Tibial nerve (tissue), 4 donors: Measurements from ENCODE around the gene MINDY3. TPM values are rescaled to one million over a fixed set of nuclear protein-coding genes. Genes with fewer than 3 reads are reported as not detected.

Experiments
- DNase-seq, 2 donors: peaks; one replicate each; pipeline ENCODE4 v3.0.0-alpha.2; 2019; ENCODE audit warnings: low spot score in 2 of 2
- H3K27ac ChIP-seq, 4 donors: fragments of 200-600 bp; sonication (generic) in 3 of 4; one replicate each; pipeline ENCODE4 v1.5.1; 2017 to 2019; ENCODE audit warnings: mild to moderate bottlenecking in 1 of 4
- H3K27me3 ChIP-seq, 2 donors: fragments of 200-600 bp; sonication (generic) in 1 of 2; one replicate each; pipeline versions ENCODE4 v1.5.1 to v1.6.0; 2017 to 2019
- H3K36me3 ChIP-seq, 3 donors: fragments of 200-600 bp; sonication (generic); one replicate each; pipeline ENCODE4 v1.5.1; 2018 to 2019
- H3K4me1 ChIP-seq, 4 donors: fragments of 200-600 bp; sonication (generic) in 3 of 4; one replicate each; pipeline ENCODE4 v1.5.1; 2017 to 2019
- H3K4me3 ChIP-seq, 4 donors: fragments of 200-600 bp; sonication (generic) in 3 of 4; one replicate each; pipeline ENCODE4 v1.5.1; 2017 to 2019; ENCODE audit warnings: mild to moderate bottlenecking in 1 of 4, moderate library complexity in 1 of 4
- H3K9me3 ChIP-seq, 4 donors: fragments of 200-600 bp; sonication (generic) in 3 of 4; one replicate each; pipeline ENCODE4 v1.5.1; 2017 to 2019
- CTCF ChIP-seq, 5 experiments: fragments of 200-600 bp in 3 of 5; fragments of 450-650 bp in 2 of 5; sonication (generic) in 3 of 5; IDR thresholded peaks; one replicate each; pipeline ENCODE4 v1.5.1; 2016 to 2019; ENCODE audit warnings: antibody characterized with exemption in 5 of 5, mild to moderate bottlenecking in 3 of 5, moderate library complexity in 2 of 5
- EP300 ChIP-seq, 2 donors: sonication (generic); formaldehyde crosslinking; IDR thresholded peaks; one replicate each; pipeline ENCODE4 v1.6.1; 2017; ENCODE audit warnings: antibody characterized with exemption in 2 of 2, mild to moderate bottlenecking in 1 of 2
- POLR2A ChIP-seq, 2 donors: fragments of 450-650 bp; IDR thresholded peaks; one replicate each; pipeline ENCODE4 v1.6.1; 2017; ENCODE audit warnings: antibody characterized with exemption in 2 of 2, mild to moderate bottlenecking in 2 of 2, moderate library complexity in 2 of 2
- WGBS, 2 donors: methylation state at CpG; one replicate each; pipeline ENCODE4 v1.1.5; 2018; 5-methylcytosine and 5-hydroxymethylcytosine counted together
- total RNA-seq, 4 donors: library from RNA; depleted of rRNA; stranded (reverse); fragments of >200 nt; gene quantifications; one replicate each; pipeline ENCODE4 v1.1.0, GENCODE V29; 2016

MINDY3 gene
- total RNA-seq, 4 donors from 2014 or later, result 25.3 to 33.2 (median 28.2) TPM

DNA sequence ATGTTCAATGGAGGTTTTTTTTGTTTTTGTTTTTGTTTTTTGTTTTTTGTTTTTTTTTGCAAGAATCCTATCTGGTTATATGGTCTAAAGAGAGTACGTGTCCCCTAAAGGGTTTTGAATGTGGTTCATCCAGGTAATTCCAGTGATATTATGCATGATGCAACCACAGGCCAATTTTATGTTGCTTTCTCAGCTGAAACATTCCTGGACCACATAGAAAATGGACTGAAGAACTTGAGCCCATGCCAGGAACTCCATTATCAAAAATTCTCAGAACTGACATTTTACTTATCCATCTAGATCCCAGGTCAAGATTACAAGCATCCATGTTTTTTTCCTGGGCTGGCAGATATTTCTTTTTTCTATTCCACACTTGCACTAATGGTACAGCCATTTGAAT is 11.5 kb upstream of the MINDY3 start:
- DNase-seq, result no peak
- Histone ChIP-seq H3K9me3 (peaks cover 0 to 4% (median 0%) of the 10 kb centered on the region in 4 donors), H3K36me3 (no peaks in the 10 kb centered on the region), H3K4me3 (no peak overlapping the region), H3K27ac (no peak overlapping the region), H3K4me1 (no peaks in the 10 kb centered on the region), H3K27me3 (peaks cover 0 to 49% of the 10 kb centered on the region in 2 donors)
- WGBS, 2 donors, result 88 to 92% methylated on average over 1 of the region's 1 CpG
- no peak for TF ChIP-seq CTCF (IDR thresholded peaks at IDR 0.05)
- no peak for TF ChIP-seq EP300 (IDR thresholded peaks at IDR 0.05)
- no peak for TF ChIP-seq POLR2A (IDR thresholded peaks at IDR 0.05)

DNA sequence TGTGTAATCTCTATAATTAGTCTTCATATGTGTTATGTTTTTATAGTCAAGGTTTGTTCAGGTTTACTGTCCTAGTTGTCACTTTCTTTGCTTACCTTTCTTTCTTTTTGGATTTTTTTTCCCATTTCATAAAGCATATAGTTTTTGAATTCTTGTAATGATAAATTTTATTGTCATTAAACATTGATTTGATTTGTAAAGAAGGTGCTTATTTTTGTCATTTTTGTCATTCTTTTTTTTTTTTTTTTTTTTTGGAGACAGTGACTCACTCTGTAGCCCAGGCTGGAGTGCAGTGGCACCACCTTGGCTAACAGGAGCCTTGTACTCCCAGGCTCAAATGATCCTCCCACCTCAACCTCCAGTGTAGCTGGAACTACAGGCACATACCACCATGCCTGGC is 9.6 kb upstream of the MINDY3 start:
- H3K4me1 ChIP-seq, result no peaks in the 10 kb centered on the region
- no peaks in the 10 kb centered on the region for H3K36me3 ChIP-seq
- no peak for TF ChIP-seq POLR2A (IDR thresholded peaks at IDR 0.05)
- no peak for TF ChIP-seq CTCF (IDR thresholded peaks at IDR 0.05)
- TF ChIP-seq EP300 (IDR thresholded peaks at IDR 0.05), result no peak
- H3K4me3 ChIP-seq, result no peak overlapping the region
- no peak overlapping the region for H3K27ac ChIP-seq
- no peak for DNase-seq
- peaks cover 0 to 4% (median 0%) of the 10 kb centered on the region in 4 donors for H3K9me3 ChIP-seq
- H3K27me3 ChIP-seq, result peaks cover 0 to 55% of the 10 kb centered on the region in 2 donors

GRCh38 chr10:15868006-15868405 is 7.7 kb upstream of the MINDY3 start:
- Histone ChIP-seq H3K27ac (no peak overlapping the region), H3K9me3 (no peaks in the 10 kb centered on the region), H3K36me3 (no peaks in the 10 kb centered on the region), H3K27me3 (peaks cover 0 to 59% of the 10 kb centered on the region in 2 donors), H3K4me1 (no peaks in the 10 kb centered on the region), H3K4me3 (no peak overlapping the region)
- no peak for DNase-seq
- TF ChIP-seq CTCF (IDR thresholded peaks at IDR 0.05) (no peak), EP300 (IDR thresholded peaks at IDR 0.05) (no peak), POLR2A (IDR thresholded peaks at IDR 0.05) (no peak)
- WGBS, 2 donors, result 47 to 56% methylated on average over 5 of the region's 5 CpGs

GRCh38 chr10:15865304-15865703 is 5.0 kb upstream of the MINDY3 start:
- peaks cover 0 to 46% of the 10 kb centered on the region in 2 donors for H3K27me3 ChIP-seq
- DNase-seq, result no peak
- H3K36me3 ChIP-seq, result no peaks in the 10 kb centered on the region
- peaks cover 0 to 5% (median 0%) of the 10 kb centered on the region in 4 donors for H3K4me1 ChIP-seq
- no peak overlapping the region for H3K4me3 ChIP-seq
- 89 to 93% methylated on average over 7 of the region's 7 CpGs for WGBS, 2 donors
- H3K9me3 ChIP-seq, result no peaks in the 10 kb centered on the region
- no peak for TF ChIP-seq EP300 (IDR thresholded peaks at IDR 0.05)
- TF ChIP-seq CTCF (IDR thresholded peaks at IDR 0.05), result no peak
- no peak for TF ChIP-seq POLR2A (IDR thresholded peaks at IDR 0.05)
- H3K27ac ChIP-seq, result no peak overlapping the region

DNA sequence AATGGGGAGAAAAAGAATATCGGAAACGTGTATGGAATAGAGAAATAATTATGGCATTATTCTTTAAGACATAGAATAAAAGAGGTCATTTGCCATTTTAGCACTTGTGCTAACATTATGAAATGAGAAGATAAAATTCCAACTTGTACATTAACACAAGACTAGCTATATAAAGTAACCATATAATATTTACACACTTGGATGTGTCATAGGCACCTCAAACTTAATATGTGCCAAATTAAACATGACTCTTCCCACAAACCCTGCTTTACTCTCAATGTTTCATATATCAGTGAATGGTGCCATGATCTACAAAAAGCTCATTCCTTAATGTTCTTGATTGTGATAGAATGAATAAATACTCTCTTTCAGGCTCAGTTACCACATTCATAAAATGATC is 4.1 kb upstream of the MINDY3 start:
- H3K4me3 ChIP-seq, result no peak overlapping the region
- H3K27me3 ChIP-seq, result peaks cover 0 to 39% of the 10 kb centered on the region in 2 donors
- H3K9me3 ChIP-seq, result no peaks in the 10 kb centered on the region
- H3K36me3 ChIP-seq, result no peaks in the 10 kb centered on the region
- TF ChIP-seq POLR2A (IDR thresholded peaks at IDR 0.05) (no peak), CTCF (IDR thresholded peaks at IDR 0.05) (no peak), EP300 (IDR thresholded peaks at IDR 0.05) (no peak)
- 90 to 92% methylated on average over 2 of the region's 2 CpGs for WGBS, 2 donors
- peaks cover 0 to 7% (median 2%) of the 10 kb centered on the region in 4 donors for H3K4me1 ChIP-seq
- no peak overlapping the region for H3K27ac ChIP-seq
- DNase-seq, result no peak
